Upper lobe of left lung (tissue), 4 donors: ENCODE data around the gene RB1.

Source experiments
- POLR2A ChIP-seq, 4 donors: fragments of 450-650 bp; IDR thresholded peaks; one replicate each; pipeline ENCODE4 v1.5.1; 2016 to 2017; ENCODE audit warnings: antibody characterized with exemption in 4 of 4, mild to moderate bottlenecking in 2 of 4
- TF ChIP-seq, protein P1 (sequence below), 6 experiments: fragments of 450-650 bp in 4 of 6; fragments of 200-600 bp in 2 of 6; sonication (generic) in 2 of 6; IDR thresholded peaks; one replicate each; pipeline ENCODE4 v1.5.1; 2016 to 2019; ENCODE audit warnings: antibody characterized with exemption in 6 of 6

DNA sequence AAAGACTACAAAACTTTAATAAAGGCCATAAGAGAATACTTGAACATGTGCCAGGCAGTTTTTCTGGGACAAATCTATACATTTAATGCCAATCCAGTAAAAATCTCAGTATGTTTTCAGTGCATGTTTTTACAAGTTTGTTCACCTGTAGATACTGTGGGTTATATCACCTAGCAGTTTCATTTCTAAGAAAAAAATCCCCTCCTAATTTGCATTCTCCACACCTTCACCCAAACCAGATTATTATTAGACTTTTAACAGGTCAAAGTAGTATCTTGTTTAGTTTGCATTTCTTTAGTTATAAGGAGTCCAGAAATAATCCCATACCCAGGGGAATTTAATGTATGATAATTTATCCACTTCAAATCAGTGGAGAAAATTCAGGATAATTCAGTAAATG is 126.3 kb downstream of the RB1 start:
- TF ChIP-seq, protein P1, sequence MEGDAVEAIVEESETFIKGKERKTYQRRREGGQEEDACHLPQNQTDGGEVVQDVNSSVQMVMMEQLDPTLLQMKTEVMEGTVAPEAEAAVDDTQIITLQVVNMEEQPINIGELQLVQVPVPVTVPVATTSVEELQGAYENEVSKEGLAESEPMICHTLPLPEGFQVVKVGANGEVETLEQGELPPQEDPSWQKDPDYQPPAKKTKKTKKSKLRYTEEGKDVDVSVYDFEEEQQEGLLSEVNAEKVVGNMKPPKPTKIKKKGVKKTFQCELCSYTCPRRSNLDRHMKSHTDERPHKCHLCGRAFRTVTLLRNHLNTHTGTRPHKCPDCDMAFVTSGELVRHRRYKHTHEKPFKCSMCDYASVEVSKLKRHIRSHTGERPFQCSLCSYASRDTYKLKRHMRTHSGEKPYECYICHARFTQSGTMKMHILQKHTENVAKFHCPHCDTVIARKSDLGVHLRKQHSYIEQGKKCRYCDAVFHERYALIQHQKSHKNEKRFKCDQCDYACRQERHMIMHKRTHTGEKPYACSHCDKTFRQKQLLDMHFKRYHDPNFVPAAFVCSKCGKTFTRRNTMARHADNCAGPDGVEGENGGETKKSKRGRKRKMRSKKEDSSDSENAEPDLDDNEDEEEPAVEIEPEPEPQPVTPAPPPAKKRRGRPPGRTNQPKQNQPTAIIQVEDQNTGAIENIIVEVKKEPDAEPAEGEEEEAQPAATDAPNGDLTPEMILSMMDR (IDR thresholded peaks at IDR 0.05) = no peak
- no peak for TF ChIP-seq POLR2A (IDR thresholded peaks at IDR 0.05)
